Hypothalamus (tissue), 51 donors: ENCODE measurements around the gene EXOC2.
A peak's percentile ranks its signal among the peaks of the same experiment; 100 is the strongest.

Experiments
- DNase-seq, 51 donors: peaks; one replicate each; lab custom pipeline; 2025; lab: John Stamatoyannopoulos, UW

The EXOC2 gene

GRCh38 chr6:475314-475713 lies 217.6 kb downstream of the EXOC2 start:
- DNase-seq = no peak

GRCh38 chr6:474453-475185 lies 218.3 kb downstream of the EXOC2 start:
- DNase-seq = peak in 18 of 51 donors; percentile 7 to 44 (median 20)

- DNase-seq = no peak
Measured at GRCh38 chr6:473768-474452, 219.0 kb downstream of the EXOC2 start.

- DNase-seq = no peak
Measured at GRCh38 chr6:473356-473755, 219.6 kb downstream of the EXOC2 start.

GRCh38 chr6:470901-471448 lies 222.0 kb downstream of the EXOC2 start:
- no peak for DNase-seq

GRCh38 chr6:470051-470900 lies 222.7 kb downstream of the EXOC2 start:
- DNase-seq = no peak

- no peak for DNase-seq
Measured at GRCh38 chr6:467671-468082, 225.3 kb downstream of the EXOC2 start.

GRCh38 chr6:467111-467510 lies 225.8 kb downstream of the EXOC2 start:
- DNase-seq = no peak

GRCh38 chr6:466564-466963 lies 226.4 kb downstream of the EXOC2 start:
- DNase-seq = no peak

- DNase-seq = no peak
Measured at GRCh38 chr6:465531-466348, 227.2 kb downstream of the EXOC2 start.

GRCh38 chr6:456887-457286 lies 236.1 kb downstream of the EXOC2 start:
- DNase-seq = no peak

GRCh38 chr6:456358-456867 lies 236.5 kb downstream of the EXOC2 start:
- no peak for DNase-seq

- DNase-seq = no peak
Measured at GRCh38 chr6:455835-456234, 237.1 kb downstream of the EXOC2 start.

GRCh38 chr6:455006-455585 lies 237.8 kb downstream of the EXOC2 start:
- DNase-seq = no peak

GRCh38 chr6:454148-454991 lies 238.6 kb downstream of the EXOC2 start:
- DNase-seq = no peak

GRCh38 chr6:453152-453551 lies 239.8 kb downstream of the EXOC2 start:
- DNase-seq = peak in 45 of 51 donors; percentile 13 to 87 (median 57)

- DNase-seq = peak in 2 of 51 donors; percentile 41 to 42
Measured at GRCh38 chr6:452301-453067, 240.5 kb downstream of the EXOC2 start.

GRCh38 chr6:451847-452246 lies 241.1 kb downstream of the EXOC2 start:
- no peak for DNase-seq
